K562 (cell line): Measurements from ENCODE around the gene LIX1. TPM values are rescaled to one million over a fixed set of nuclear protein-coding genes. Genes with fewer than 3 reads are reported as not detected.

Experiments used
- ARID4B ChIP-seq: sonication (generic); formaldehyde crosslinking; IDR thresholded peaks from 2 replicates; pipeline ENCODE4 v1.8.0; 2022; ENCODE audit warnings: mild to moderate bottlenecking, missing genetic modification reagents
- DIDO1 ChIP-seq: fragments of 450-650 bp; IDR thresholded peaks from 2 replicates; pipeline ENCODE4 v1.6.1; 2016; ENCODE audit warnings: low read depth, missing biosample characterization, missing genetic modification characterization
- HLTF ChIP-seq: fragments of 450-650 bp; IDR thresholded peaks from 2 replicates; pipeline ENCODE4 v1.6.1; 2016
- RREB1 ChIP-seq: fragments of 250-450 bp; sonication (Bioruptor Pico); IDR thresholded peaks from 2 replicates; pipeline ENCODE4 v1.4.0; 2020
- TBP ChIP-seq: optimal IDR thresholded peaks from 2 replicates; pipeline ENCODE3; 2011; ENCODE audit warnings: low read depth, low read length, improper control_type of control experiment
- ZNF707 ChIP-seq: fragments of 250-450 bp; sonication (Bioruptor Pico); conservative IDR thresholded peaks from 2 replicates; pipeline ENCODE4 v1.8.0; 2022; ENCODE audit warnings: inconsistent platforms, mild to moderate bottlenecking, moderate library complexity
- polyA plus RNA-seq, 8 experiments: library from polyadenylated mRNA; depleted of rRNA in 4 of 8; stranded (reverse) in 5 of 8; unstranded in 3 of 8; fragments of >200 nt; fragmentation: Nextera tagmentation in 2 of 8; fragmentation: Illumina TruSeq in 1 of 8; extraction: Ambion mirVana in 2 of 8; extraction: Trizol in 1 of 8; gene quantifications; 2 replicates each; pipeline versions ENCODE4 v1.2.1 to v1.2.3, GENCODE V29; 2011 to 2014; ENCODE audit warnings: inconsistent platforms in 1 of 8, missing spikeins in 1 of 8
- total RNA-seq, 7 experiments: library from RNA; depleted of rRNA in 6 of 7; stranded (reverse); fragments of >200 nt in 6 of 7; fragmentation: Illumina TruSeq in 2 of 7; extraction: Trizol in 2 of 7; gene quantifications; 2 replicates each; pipeline versions ENCODE4 v1.2.1 to v1.2.3, GENCODE V29; 2011 to 2021; ENCODE audit warnings: low replicate concordance in 1 of 7
- TF ChIP-seq, protein P1 (sequence below), 2 experiments: fragments of 450-650 bp; IDR thresholded peaks; 2 replicates each; pipeline ENCODE4 v1.6.1; 2016; ENCODE audit warnings: mild to moderate bottlenecking in 2 of 2, borderline replicate concordance in 1 of 2, low read depth in 1 of 2, moderate library complexity in 1 of 2

LIX1 gene
- total and polyA plus RNA-seq, 9 of the 15 experiments (the other 6 are each of a cell fraction or from before 2014, with no cell fraction given): 0.01 to 0.18 TPM; not detected in 7

DNA sequence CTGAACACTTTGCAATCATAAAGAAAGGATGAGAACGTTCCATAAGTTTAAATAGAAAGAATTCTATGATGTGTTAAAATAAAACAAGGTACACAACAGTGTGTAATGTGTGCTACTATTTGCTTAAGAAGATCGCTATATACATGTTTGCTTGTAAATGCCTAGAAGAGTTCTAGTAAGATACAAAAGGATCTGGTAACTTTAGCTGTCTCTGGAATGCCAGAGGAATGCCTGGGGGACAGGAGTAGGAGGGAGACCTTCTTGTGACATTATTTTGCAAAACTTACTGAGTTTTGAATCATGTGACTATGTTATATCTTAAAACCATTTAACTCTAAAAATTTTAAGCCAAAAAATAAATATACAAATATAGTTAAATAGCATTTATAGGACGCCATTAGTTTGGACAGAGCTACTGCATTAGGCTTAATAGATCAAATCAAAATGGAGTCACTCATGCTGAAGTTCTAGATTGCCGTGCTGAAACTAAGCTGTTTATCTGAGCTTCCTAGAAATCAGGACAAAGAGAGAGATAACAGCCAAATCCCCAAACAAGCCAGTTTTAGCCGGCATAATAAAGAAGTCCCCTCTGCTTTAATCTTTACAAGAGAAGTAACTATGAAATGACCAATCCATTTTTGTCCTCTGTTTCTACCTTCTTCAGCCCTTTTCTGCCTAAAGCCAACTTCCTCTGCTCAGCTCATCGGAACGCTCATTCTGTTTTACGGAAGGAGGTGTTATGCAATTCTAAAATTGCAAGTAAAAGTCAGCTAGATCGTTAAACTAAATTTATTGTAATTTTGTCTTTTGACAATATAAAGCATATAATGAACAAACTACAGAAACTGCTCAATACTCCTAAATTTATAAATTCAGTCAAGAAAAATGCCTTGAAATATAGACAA lies 44.8 kb downstream of the LIX1 start (continued):
- no peak for TF ChIP-seq ARID4B (CRISPR knock-in tag)
- no peak for TF ChIP-seq DIDO1
- TF ChIP-seq TBP: no peak
- TF ChIP-seq RREB1 (CRISPR knock-in tag): no peak
- TF ChIP-seq ZNF707 (CRISPR knock-in tag): no peak
- no peak for TF ChIP-seq HLTF
- TF ChIP-seq, protein P1, sequence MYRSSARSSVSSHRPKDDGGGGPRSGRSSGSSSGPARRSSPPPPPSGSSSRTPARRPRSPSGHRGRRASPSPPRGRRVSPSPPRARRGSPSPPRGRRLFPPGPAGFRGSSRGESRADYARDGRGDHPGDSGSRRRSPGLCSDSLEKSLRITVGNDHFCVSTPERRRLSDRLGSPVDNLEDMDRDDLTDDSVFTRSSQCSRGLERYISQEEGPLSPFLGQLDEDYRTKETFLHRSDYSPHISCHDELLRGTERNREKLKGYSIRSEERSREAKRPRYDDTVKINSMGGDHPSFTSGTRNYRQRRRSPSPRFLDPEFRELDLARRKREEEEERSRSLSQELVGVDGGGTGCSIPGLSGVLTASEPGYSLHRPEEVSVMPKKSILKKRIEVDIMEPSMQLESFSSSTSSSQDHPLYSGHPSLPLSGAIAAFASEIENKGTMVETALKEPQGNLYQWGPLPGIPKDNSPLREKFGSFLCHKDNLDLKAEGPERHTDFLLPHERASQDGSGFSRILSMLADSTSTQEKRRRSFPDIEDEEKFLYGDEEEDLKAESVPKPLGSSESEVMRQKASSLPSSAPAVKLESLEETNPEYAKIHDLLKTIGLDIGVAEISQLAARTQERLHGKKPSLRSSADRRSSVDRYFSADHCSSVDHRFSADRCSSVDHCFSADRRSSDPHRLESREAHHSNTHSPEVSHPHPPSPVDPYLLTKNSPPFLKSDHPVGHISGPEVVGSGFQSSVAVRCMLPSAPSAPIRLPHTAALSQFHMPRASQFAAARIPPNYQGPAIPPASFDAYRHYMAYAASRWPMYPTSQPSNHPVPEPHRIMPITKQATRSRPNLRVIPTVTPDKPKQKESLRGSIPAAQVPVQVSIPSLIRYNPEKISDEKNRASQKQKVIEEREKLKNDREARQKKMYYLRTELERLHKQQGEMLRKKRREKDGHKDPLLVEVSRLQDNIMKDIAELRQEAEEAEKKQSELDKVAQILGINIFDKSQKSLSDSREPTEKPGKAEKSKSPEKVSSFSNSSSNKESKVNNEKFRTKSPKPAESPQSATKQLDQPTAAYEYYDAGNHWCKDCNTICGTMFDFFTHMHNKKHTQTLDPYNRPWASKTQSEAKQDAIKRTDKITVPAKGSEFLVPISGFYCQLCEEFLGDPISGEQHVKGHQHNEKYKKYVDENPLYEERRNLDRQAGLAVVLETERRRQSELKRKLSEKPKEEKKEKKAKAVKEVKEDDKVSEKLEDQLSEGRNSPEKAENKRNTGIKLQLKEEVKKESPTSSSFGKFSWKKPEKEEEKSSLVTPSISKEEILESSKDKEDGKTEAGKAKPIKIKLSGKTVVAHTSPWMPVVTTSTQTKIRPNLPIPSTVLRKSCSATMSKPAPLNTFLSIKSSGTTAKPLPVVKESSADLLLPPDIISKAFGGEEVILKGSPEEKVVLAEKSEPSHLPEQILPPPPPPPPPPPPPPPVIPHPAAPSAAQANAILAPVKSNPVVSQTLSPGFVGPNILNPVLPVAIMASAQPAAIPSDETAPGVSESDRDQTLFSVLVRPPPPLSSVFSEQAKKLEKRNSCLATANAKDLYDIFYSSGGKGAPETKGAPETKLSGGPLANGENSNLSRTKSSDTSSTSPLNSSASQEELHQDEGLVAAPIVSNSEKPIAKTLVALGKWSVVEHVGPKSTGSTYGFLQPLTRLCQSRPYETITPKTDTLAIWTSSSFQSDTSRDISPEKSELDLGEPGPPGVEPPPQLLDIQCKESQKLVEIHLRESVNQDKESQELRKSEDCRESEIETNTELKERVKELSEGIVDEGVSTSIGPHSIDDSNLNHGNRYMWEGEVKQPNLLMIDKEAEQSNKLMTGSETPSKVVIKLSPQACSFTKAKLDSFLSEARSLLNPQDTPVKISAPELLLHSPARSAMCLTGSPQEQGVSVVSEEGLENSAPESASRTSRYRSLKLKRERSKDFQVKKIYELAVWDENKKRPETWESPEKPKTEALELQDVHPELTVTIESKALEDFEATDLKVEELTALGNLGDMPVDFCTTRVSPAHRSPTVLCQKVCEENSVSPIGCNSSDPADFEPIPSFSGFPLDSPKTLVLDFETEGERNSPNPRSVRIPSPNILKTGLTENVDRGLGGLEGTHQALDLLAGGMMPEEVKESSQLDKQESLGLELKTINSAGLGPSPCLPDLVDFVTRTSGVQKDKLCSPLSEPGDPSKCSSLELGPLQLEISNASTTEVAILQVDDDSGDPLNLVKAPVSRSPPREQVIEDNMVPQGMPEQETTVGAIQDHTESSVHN (IDR thresholded peaks at IDR 0.05; ENCODE audit: borderline replicate concordance in 1 of 2, low read depth in 1 of 2): no peak
